GM19397 (cell line): Measurements from ENCODE around the gene ANXA1.

ENCODE experiments used
- ATAC-seq: cut with Tn5 transposase; IDR thresholded peaks from one replicate; pipeline ENCODE4 v1.9.1; 2021; ENCODE audit warnings: mild to moderate bottlenecking, moderate library complexity; ENCODE audit not compliant: unreplicated experiment

ANXA1 gene

GRCh38 chr9:73206851-73207250 lies 55.2 kb downstream of the ANXA1 start:
- ATAC-seq, result no peak

GRCh38 chr9:73210886-73211666 lies 59.4 kb downstream of the ANXA1 start:
- no peak for ATAC-seq

GRCh38 chr9:73213300-73213699 lies 61.6 kb downstream of the ANXA1 start:
- ATAC-seq, result no peak

DNA sequence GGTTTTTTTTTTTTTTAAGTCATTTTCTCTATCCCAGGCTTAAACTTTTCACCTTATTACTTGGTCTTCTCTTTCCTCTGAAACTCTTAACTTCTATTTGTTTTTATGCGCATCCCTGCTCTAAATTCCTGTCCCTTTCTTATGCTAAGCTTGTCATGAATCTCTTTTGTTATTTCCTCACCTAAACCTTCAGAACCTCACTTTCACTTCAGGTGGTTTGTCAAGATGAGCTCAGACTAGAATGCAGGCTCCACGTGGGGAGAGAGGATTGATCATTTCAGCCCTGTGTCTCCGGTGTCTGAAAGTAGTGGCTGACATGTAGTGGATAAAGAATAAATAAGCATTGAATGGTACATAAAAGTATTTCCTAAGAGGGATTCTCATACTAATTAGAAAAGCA lies 63.6 kb downstream of the ANXA1 start:
- ATAC-seq, result no peak

DNA sequence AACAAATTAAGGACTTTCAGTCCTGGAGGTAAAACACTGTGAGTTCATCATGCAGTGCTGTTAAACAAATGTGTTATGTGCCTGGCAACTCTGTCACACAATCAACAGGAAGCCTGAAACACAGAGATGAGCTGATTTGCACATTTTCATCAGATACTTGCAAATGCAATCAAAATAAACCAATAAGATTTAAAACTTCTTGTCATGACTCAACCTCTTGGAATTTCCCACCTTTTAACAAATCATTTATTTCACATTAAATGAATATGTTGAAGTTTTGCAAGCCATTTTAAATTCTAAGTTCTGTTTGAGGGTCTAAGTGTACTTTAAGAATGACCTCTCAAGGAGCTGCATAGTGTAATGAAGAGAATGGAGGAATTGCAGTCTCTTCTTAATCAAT lies 64.4 kb downstream of the ANXA1 start:
- ATAC-seq, result no peak
